K562 (cell line): ENCODE results near the gene HOXB4.

Source experiments
- CBX2 ChIP-seq: fragments of 200-600 bp; sonication (generic); IDR thresholded peaks from one replicate; pipeline ENCODE4 v1.6.1; 2012; ENCODE audit warnings: mild to moderate bottlenecking, low read length, inconsistent platforms; ENCODE audit not compliant: insufficient read depth, poor library complexity, severe bottlenecking
- CEBPB ChIP-seq: fragments of 450-650 bp; IDR thresholded peaks from 2 replicates; pipeline ENCODE4 v1.6.1; 2016; ENCODE audit warnings: missing genetic modification characterization, missing compliant biosample characterization
- CHD1 ChIP-seq: fragments of 200-600 bp; sonication (generic); IDR thresholded peaks from one replicate; pipeline ENCODE4 v1.6.1; 2012; ENCODE audit warnings: mild to moderate bottlenecking, moderate library complexity, low read length, inconsistent platforms
- ETV6 ChIP-seq, 3 experiments: fragments of 150-350 bp in 1 of 3; sonication (generic) in 1 of 3; formaldehyde crosslinking in 1 of 3; IDR thresholded peaks; 2 replicates each; pipeline versions ENCODE4 v1.6.1 to v1.8.0; 2014 to 2022; ENCODE audit warnings: borderline replicate concordance in 2 of 3, low read depth in 2 of 3, antibody characterized with exemption in 1 of 3, low read length in 1 of 3, mild to moderate bottlenecking in 1 of 3, missing genetic modification reagents in 1 of 3
- HCFC1 ChIP-seq: IDR thresholded peaks from 2 replicates; pipeline ENCODE4 v1.6.1; 2012; ENCODE audit warnings: low read depth, low read length, improper control_type of control experiment
- KDM1A ChIP-seq, 2 experiments: fragments of 450-650 bp; IDR thresholded peaks; 2 replicates each; pipeline ENCODE4 v1.6.1; 2016; ENCODE audit warnings: mild to moderate bottlenecking in 2 of 2
- STAT5B ChIP-seq: fragments of 250-450 bp; sonication (Bioruptor Pico); IDR thresholded peaks from 2 replicates; pipeline ENCODE4 v1.8.0; 2021; ENCODE audit warnings: mild to moderate bottlenecking, inconsistent platforms
- SUPT5H ChIP-seq: fragments of 450-650 bp; IDR thresholded peaks from 2 replicates; pipeline ENCODE4 v1.6.1; 2016
- TEAD1 ChIP-seq, 2 experiments: fragments of 450-650 bp in 1 of 2; sonication (generic) in 1 of 2; formaldehyde crosslinking; IDR thresholded peaks; 2 replicates each; pipeline versions ENCODE4 v1.4.0 to v1.8.0; 2020 to 2022; ENCODE audit warnings: mild to moderate bottlenecking in 2 of 2, missing genetic modification reagents in 1 of 2
- ZBTB1 ChIP-seq: sonication (generic); formaldehyde crosslinking; IDR thresholded peaks from 2 replicates; pipeline ENCODE4 v1.8.1; 2023; ENCODE audit warnings: missing genetic modification reagents, low read depth, mild to moderate bottlenecking, borderline replicate concordance
- ZBTB43 ChIP-seq: sonication (generic); formaldehyde crosslinking; IDR thresholded peaks from 2 replicates; pipeline ENCODE4 v1.8.0; 2023; ENCODE audit warnings: mild to moderate bottlenecking, missing genetic modification reagents
- TF ChIP-seq, protein P1 (sequence below): fragments of 250-450 bp; sonication (Bioruptor Pico); IDR thresholded peaks from 2 replicates; pipeline ENCODE4 v1.9.0; 2021; ENCODE audit warnings: mild to moderate bottlenecking, inconsistent platforms

DNA sequence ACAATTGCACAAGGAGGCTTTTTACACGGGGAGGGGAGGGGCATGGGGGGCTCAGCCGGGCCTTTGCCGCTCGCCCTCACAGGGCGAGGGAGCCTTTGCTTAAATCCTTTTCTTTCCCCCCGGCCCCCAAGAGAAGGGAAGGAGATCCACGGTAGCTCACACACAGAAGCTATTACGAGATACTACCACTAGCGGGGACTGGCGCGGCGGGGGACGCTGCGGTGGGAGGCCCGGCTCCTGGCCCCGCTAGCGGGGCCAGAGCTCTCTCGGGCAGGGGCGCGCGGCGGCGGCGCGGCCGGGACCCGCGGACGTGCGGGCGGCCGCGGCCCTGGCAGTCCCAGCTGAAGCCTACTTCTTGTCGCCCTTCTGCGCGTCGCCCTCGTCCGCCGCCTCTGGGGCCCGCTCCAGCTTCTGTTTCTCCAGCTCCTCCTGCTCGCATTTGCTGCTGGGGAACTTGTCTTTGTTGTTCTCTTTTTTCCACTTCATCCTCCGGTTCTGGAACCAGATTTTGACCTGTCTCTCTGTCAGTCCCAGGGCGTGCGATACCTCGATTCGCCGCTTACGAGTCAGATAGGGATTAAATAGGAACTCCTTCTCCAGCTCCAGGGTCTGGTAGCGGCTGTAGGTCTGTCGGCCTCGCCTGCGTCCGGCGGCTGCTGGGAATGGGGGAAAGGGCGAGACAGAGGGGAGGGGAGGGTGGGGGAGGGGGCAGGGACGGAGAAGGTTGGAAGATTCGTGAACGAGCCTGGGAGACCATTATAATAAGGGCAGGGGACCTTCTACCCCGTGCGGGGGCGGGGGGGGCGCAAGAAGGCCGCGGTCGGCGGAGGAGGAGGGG lies 34.9 kb upstream of the HOXB4 start:
- TF ChIP-seq, protein P1, sequence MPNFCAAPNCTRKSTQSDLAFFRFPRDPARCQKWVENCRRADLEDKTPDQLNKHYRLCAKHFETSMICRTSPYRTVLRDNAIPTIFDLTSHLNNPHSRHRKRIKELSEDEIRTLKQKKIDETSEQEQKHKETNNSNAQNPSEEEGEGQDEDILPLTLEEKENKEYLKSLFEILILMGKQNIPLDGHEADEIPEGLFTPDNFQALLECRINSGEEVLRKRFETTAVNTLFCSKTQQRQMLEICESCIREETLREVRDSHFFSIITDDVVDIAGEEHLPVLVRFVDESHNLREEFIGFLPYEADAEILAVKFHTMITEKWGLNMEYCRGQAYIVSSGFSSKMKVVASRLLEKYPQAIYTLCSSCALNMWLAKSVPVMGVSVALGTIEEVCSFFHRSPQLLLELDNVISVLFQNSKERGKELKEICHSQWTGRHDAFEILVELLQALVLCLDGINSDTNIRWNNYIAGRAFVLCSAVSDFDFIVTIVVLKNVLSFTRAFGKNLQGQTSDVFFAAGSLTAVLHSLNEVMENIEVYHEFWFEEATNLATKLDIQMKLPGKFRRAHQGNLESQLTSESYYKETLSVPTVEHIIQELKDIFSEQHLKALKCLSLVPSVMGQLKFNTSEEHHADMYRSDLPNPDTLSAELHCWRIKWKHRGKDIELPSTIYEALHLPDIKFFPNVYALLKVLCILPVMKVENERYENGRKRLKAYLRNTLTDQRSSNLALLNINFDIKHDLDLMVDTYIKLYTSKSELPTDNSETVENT (CRISPR knock-in tag) = no peak
- TF ChIP-seq STAT5B = no peak
- no peak for TF ChIP-seq HCFC1
- no peak for TF ChIP-seq CBX2
- no peak for TF ChIP-seq ETV6 (IDR thresholded peaks at IDR 0.05; ENCODE audit: borderline replicate concordance in 1 of 2, low read depth in 2 of 2, low read length in 1 of 2)
- no peak for TF ChIP-seq ETV6 (CRISPR knock-in tag; IDR thresholded peaks at IDR 0.05; ENCODE audit: borderline replicate concordance)
- no peak for TF ChIP-seq SUPT5H
- no peak for TF ChIP-seq TEAD1 (CRISPR knock-in tag; IDR thresholded peaks at IDR 0.05)
- no peak for TF ChIP-seq KDM1A (IDR thresholded peaks at IDR 0.05)
- TF ChIP-seq ZBTB1 = no peak
- no peak for TF ChIP-seq CHD1
- TF ChIP-seq CEBPB (tag) = no peak
- TF ChIP-seq ZBTB43 = no peak
